Right forelimb (tissue), 1 donor: ENCODE data around the gene SH2D3A.
A peak's percentile ranks its signal among the peaks of the same experiment; 100 is the strongest.
"Not testable (repeated sequence)": the region's sequence is repeated elsewhere in the genome, so short reads cannot be mapped to it uniquely, and the experiment has no call there.

Experiments used
- DNase-seq: peaks from one replicate; pipeline ENCODE4 v3.0.0-alpha.2; 2018

Gene SH2D3A

GRCh38 chr19:6754136-6754535 is 13.1 kb downstream of the SH2D3A start:
- DNase-seq, result no peak

GRCh38 chr19:6753178-6754031 is 13.8 kb downstream of the SH2D3A start:
- peak; percentile 64 for DNase-seq

GRCh38 chr19:6752256-6753177 is 14.7 kb downstream of the SH2D3A start:
- DNase-seq, result no peak

GRCh38 chr19:6751189-6751588 is 16.0 kb downstream of the SH2D3A start:
- DNase-seq, result no peak

GRCh38 chr19:6750062-6750461 is 17.2 kb downstream of the SH2D3A start:
- DNase-seq, result no peak

GRCh38 chr19:6748543-6748942 is 18.7 kb downstream of the SH2D3A start:
- DNase-seq, result not testable (repeated sequence)

GRCh38 chr19:6745965-6746364 is 21.3 kb downstream of the SH2D3A start:
- no peak for DNase-seq

DNA sequence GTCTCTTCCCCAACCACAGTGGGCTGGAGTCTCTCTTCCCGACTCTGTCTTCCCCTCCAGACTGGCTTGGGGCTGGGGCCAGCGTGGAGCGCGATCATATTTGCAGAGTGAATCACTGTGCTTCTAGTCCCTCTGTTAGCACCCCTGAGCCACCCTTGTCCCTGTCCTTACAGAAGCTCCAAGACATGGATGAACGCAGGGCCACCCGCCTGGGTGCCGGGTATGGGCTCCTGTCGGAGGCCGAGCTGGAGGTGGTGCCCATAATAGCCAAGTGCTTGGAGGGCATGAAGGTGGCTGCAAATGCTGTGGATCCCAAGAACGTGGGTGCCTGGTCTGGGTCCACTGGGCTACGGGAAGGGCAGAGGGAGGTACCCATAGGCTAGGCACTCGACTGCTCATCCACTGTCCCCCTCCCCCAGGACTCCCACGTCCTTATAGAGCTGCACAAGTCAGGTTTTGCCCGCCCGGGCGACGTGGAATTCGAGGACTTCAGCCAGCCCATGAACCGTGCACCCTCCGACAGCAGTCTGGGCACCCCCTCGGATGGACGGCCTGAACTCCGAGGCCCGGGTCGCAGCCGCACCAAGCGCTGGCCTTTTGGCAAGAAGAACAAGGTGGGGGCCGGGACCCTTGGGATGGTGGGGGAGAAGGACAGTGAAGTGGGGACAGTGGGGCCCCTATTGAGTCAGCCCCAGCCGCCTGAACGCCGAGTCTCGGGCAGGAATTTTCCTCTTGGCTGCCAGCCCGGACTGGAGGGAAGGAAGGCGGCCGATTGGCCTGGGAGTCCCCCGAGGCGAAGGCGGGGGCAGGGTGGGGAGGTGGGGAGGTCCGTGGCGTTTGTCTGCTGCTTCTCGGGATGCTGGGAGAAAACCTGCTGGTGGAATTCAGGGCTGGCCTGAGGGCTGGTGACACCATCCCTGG is 22.6 kb downstream of the SH2D3A start:
- DNase-seq, result peak; percentile 87

- DNase-seq, result no peak
These were observed 23.4 kb downstream of the SH2D3A start for GRCh38 chr19:6743714-6744380.

DNA sequence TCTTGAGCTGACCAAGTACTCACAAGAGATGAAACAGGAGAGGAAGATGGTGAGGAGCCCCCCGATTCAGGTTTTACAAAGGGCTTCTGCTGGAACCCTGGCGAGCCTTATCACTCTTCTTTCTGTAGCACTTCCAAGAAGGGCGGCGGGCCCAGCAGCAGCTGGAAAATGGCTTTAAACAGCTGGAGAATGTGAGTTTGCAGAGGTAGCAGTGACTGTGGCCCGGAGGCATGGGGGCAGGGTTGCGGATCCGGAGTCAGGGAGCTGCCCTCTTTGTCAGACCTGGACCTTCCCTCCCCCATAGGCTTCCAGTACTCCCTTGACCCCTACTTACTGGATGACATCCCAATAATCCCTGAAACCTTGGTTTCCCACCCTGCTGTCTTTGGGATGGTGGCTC is 24.2 kb downstream of the SH2D3A start:
- no peak for DNase-seq

- peak; percentile 79 for DNase-seq
These were observed 26.5 kb downstream of the SH2D3A start for GRCh38 chr19:6740589-6741343.

DNA sequence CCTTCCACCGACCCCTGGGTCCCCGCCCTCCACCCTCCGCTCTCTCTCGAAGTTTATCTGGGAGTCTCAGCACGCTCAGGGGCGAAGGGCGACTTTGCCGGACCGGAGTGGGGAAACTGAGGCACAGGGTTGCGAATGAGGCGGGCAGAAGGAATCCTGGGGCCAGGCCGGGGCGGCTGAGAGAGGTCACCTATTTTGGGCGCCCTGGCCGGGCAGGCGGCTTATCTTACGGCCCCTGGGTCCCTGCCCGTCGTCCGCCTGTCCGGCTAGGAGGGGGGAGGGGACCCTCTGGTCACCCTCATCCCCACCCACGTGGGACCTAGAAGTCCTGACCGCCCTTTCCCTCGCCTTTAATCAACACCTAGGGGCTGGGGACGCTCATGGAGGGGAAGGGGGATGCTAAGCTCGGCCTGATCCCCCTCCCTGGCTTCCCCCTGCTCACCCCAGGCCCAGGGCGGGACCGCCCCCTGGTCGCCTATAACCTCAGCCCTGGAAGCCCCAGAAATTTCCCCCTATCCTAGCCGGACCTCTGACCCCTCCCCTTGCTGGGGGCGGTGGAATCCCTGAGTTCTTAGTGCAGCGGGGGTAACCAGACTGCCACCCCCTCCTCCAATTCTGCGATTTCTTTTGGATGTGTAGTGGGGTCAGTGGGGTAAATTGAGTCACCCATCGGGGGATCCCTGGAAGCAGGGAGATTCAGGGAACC is 27.2 kb downstream of the SH2D3A start:
- DNase-seq, result peak; percentile 57

DNA sequence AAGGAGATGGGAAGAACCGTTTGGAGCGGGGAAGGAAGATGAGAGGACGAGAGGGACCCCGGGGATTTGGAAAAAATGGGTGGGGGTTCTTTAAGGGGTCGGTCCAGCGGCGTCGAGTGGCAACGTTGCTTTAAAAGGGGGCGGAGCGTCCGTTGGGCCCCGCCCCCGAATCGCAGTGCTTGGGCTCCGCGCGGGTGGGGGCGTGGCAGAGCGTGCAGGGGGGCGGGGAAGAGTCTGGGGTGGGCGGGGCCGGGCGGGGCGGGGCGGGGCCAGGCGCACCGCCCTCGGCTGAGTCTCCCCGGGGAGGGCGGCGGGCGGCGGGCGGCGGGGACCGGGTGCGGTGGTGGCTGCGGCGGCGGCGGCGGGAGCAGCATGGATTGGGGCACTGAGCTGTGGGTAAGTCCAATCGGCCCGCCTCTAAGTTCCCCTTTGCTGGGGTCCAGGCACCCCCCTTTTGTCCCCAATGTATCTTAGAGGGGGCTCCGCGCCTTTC is 27.8 kb downstream of the SH2D3A start, which contains the start of gene TRIP10:
TRIP10 (plus strand) TSS at position 291 of the 493 bp plus-strand sequence; CDS start at position 373, 82 bp downstream.
- peak; percentile 92 for DNase-seq

GRCh38 chr19:6738787-6739389 is 28.3 kb downstream of the SH2D3A start:
- peak; percentile 64 for DNase-seq

DNA sequence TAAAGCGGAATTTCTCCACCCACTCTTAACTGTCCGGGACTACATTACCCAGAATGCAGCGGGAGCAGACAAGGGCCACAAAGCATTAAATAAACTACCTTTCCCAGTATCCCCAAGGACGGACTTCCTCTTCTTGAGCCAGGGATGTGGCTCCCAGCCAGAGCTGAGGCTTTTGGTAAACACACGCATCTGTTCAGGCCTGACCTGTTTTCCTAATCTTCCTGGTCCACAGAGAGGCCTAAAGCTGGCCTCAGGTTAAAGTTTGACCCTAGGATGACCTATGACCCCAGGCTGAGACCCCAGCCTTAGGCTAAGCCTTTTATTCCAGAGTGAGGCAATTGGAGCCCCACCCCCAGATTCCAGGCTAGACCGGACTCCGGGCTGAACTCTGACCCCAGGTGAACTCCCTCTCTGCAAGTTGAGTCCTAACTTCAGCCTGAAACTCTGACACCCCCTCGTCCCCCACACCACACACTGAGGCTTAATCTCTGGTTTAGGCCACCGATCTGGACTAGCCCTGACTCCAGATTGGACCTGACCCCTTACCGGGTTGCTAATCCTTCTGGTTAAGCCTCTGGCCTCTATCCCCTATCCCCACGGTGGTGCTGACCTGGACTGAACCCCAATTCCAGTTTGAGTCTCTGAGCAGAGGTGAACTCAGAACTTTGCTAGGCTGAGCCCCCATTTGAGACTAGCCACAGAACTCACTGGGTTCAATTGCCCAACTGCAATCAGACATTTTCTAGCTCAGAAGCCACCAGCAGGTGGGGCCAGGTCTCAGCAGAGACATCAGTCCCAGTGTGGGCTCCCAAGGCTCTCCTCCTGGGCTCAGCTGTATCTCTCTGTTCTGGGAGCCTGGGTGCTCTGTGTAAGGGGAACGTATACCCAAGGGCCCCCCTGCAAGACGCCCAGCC is 29.1 kb downstream of the SH2D3A start:
- DNase-seq, result peak; percentile 76

DNA sequence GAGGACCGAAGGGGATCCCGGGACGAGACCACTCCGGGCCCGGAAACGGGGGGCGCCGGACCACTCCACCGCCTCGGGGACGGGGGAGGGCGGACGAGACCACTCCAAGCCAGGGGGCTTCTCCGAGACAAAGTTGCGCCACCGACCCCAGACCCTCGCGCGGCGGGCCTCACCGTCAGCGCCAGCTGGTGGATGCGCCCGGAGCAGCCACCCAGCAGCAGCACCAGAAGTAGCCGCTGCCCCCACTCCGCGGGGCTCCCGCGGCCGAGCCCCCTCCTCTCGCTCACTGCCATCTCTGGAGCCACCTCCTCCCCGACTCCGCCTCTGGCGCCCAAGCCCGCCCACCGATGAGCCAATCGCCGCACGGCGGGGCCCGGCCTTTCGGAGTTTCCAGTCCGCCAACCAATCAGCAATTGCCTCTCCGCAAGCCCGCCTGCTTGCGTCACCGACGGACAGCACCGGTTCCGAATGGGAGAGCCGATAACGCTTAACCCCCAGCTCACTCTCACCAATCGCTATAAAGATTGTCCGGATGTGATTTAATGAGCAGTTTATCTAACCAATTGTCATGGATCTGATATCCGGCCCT is 29.9 kb downstream of the SH2D3A start, which contains the start of gene GPR108:
GPR108 (minus strand) TSS at position 297 of the 589 bp plus-strand sequence; CDS start at position 293, 4 bp downstream.
- DNase-seq, result peak; percentile 100

DNA sequence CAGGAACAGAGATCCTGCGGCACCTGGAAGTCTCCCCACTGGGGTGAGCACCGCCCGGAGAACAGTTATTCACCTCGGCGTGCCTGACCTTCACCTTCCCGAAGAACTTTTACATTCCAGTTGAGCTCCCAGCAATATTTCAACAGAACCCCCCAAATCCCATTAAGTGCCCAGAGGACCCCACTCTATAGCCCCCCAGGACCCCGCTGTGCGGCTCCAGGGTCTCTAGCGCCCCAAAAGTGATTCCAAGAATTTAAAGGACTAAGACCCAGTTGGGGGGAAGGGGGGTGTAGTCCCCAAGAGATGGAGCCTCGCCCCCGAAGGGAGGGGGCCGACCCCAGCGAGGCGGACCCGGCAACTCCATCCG is 30.3 kb downstream of the SH2D3A start:
- no peak for DNase-seq
